ENCODE measurements around the gene LHPP.
A peak's percentile ranks its signal among the peaks of the same experiment; 100 is the strongest.

LHPP gene

GRCh38 chr10:124653811-124654651 lies 192.4 kb downstream of the LHPP start:
- peak in 3 of 51 donors; percentile 35 to 50 (median 48) for DNase-seq

GRCh38 chr10:124654686-124655085 lies 193.1 kb downstream of the LHPP start:
- no peak for DNase-seq

GRCh38 chr10:124655191-124656112 lies 193.8 kb downstream of the LHPP start:
- no peak for DNase-seq

GRCh38 chr10:124656113-124656490 lies 194.5 kb downstream of the LHPP start:
- no peak for DNase-seq

GRCh38 chr10:124656541-124656940 lies 194.9 kb downstream of the LHPP start:
- no peak for DNase-seq

- peak in 1 of 51 donors; percentile 46 for DNase-seq
These were observed 196.2 kb downstream of the LHPP start for GRCh38 chr10:124657806-124658205.

- DNase-seq: no peak
These were observed 197.1 kb downstream of the LHPP start for GRCh38 chr10:124658591-124659242.

GRCh38 chr10:124659380-124659779 lies 197.8 kb downstream of the LHPP start:
- no peak for DNase-seq

GRCh38 chr10:124660404-124661125 lies 198.9 kb downstream of the LHPP start:
- no peak for DNase-seq

GRCh38 chr10:124661660-124662180 lies 200.1 kb downstream of the LHPP start:
- no peak for DNase-seq

- DNase-seq: no peak
These were observed 201.6 kb downstream of the LHPP start for GRCh38 chr10:124663228-124663627.

Measured in hypothalamus (tissue), 51 donors.